Thyroid gland (tissue), 4 donors: ENCODE data around the gene NUBP2. TPM values are rescaled to one million over a fixed set of nuclear protein-coding genes. Genes with fewer than 3 reads are reported as not detected.

ENCODE experiments used
- DNase-seq, 2 donors: peaks; one replicate each; pipeline ENCODE4 v3.0.0-alpha.2; 2019
- H3K27ac ChIP-seq, 3 donors: fragments of 200-600 bp; sonication (generic); 1 replicate in 2 of 3; 2 replicates in 1 of 3; pipeline ENCODE4 v1.5.1; 2016 to 2019; ENCODE audit warnings: mild to moderate bottlenecking in 1 of 3, moderate library complexity in 1 of 3
- H3K27me3 ChIP-seq: fragments of 200-600 bp; sonication (generic); one replicate; pipeline ENCODE4 v1.5.1; 2019
- H3K36me3 ChIP-seq, 2 donors: fragments of 200-600 bp; sonication (generic); one replicate each; pipeline ENCODE4 v1.5.1; 2016 to 2019
- H3K4me1 ChIP-seq, 2 donors: fragments of 200-600 bp; sonication (generic); one replicate each; pipeline ENCODE4 v1.5.1; 2017 to 2019
- H3K4me3 ChIP-seq, 3 donors: fragments of 200-600 bp; sonication (generic); replicated peaks in 1 of 3; 1 replicate in 2 of 3; 2 replicates in 1 of 3; pipeline ENCODE4 v1.5.1; 2016; ENCODE audit warnings: mild to moderate bottlenecking in 1 of 3
- H3K9me3 ChIP-seq: fragments of 200-600 bp; sonication (generic); one replicate; pipeline ENCODE4 v1.5.1; 2017
- POLR2A ChIP-seq, 2 donors: fragments of 450-650 bp; IDR thresholded peaks; one replicate each; pipeline ENCODE4 v1.6.1; 2017; ENCODE audit warnings: antibody characterized with exemption in 2 of 2, mild to moderate bottlenecking in 2 of 2, moderate library complexity in 1 of 2
- WGBS, 2 donors: methylation state at CpG; one replicate each; pipeline ENCODE4 v1.1.5; 2017; 5-methylcytosine and 5-hydroxymethylcytosine counted together
- intact Hi-C: fragments of 100-400 bp; cut with DNase I; formaldehyde crosslinking; loops from one replicate; pipeline ENCODE4 v1.15.1; 2023
- total RNA-seq, 4 donors: library from RNA; depleted of rRNA; stranded (reverse); fragments of >200 nt; gene quantifications; one replicate each; pipeline ENCODE4 v1.2.3, GENCODE V29; 2016
- TF ChIP-seq, protein P1 (sequence below), 6 experiments: fragments of 200-600 bp in 3 of 6; fragments of 450-650 bp in 3 of 6; sonication (generic) in 3 of 6; IDR thresholded peaks; one replicate each; pipeline ENCODE4 v1.5.1; 2016 to 2019; ENCODE audit warnings: antibody characterized with exemption in 6 of 6, mild to moderate bottlenecking in 2 of 6, inconsistent platforms in 1 of 6, moderate library complexity in 1 of 6

NUBP2 gene
- total RNA-seq, 4 donors from 2014 or later, result 47.3 to 122 (median 106) TPM

DNA sequence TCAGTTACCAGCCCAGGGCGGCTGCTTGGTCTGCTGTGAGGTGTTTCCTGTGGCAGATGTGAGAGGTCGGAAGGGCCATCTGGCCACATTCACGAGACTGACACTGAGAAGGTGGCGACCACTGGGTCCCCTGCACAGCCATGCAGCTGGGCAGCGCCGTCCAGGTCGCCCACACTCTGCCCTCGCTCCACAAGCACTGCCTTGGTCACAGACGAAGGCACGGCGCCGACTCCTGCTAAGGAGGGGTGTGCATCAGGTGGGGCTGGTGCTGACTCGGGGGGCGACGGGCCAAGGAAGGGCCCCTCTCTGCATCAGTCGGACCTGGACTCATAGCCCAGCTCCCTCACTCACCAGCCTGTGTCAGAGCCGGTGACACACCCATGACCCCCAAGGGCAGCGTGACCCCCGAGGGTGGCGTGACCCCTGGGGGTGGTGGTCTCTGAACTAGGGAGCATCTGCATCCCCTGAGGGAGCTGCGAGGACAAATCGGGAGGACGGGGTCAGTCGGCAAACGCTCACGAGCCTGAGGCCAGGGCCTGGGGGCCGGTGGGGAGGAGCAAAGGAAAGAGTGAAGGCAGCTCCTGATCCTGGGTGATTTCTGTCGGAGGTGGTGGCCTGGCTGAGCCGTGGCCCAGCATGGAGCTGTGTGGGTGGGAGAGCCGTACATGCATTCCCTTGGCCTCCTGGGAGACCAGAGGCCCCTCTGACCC lies 41.8 kb upstream of the NUBP2 start:
- DNase-seq, result no peak
- H3K27ac ChIP-seq, result no peak overlapping the region
- intact Hi-C loops, result no loop called here
- H3K4me3 ChIP-seq, result no peak overlapping the region
- no peaks in the 10 kb centered on the region for H3K4me1 ChIP-seq
- H3K36me3 ChIP-seq, result peaks cover 13 to 22% of the 10 kb centered on the region in 2 donors
- no peaks in the 10 kb centered on the region for H3K27me3 ChIP-seq
- WGBS, 2 donors, result 94 to 98% methylated on average over 15 to 24 of the region's 30 CpGs
- TF ChIP-seq, protein P1, sequence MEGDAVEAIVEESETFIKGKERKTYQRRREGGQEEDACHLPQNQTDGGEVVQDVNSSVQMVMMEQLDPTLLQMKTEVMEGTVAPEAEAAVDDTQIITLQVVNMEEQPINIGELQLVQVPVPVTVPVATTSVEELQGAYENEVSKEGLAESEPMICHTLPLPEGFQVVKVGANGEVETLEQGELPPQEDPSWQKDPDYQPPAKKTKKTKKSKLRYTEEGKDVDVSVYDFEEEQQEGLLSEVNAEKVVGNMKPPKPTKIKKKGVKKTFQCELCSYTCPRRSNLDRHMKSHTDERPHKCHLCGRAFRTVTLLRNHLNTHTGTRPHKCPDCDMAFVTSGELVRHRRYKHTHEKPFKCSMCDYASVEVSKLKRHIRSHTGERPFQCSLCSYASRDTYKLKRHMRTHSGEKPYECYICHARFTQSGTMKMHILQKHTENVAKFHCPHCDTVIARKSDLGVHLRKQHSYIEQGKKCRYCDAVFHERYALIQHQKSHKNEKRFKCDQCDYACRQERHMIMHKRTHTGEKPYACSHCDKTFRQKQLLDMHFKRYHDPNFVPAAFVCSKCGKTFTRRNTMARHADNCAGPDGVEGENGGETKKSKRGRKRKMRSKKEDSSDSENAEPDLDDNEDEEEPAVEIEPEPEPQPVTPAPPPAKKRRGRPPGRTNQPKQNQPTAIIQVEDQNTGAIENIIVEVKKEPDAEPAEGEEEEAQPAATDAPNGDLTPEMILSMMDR (IDR thresholded peaks at IDR 0.05), result no peak
- H3K9me3 ChIP-seq, result no peaks in the 10 kb centered on the region

DNA sequence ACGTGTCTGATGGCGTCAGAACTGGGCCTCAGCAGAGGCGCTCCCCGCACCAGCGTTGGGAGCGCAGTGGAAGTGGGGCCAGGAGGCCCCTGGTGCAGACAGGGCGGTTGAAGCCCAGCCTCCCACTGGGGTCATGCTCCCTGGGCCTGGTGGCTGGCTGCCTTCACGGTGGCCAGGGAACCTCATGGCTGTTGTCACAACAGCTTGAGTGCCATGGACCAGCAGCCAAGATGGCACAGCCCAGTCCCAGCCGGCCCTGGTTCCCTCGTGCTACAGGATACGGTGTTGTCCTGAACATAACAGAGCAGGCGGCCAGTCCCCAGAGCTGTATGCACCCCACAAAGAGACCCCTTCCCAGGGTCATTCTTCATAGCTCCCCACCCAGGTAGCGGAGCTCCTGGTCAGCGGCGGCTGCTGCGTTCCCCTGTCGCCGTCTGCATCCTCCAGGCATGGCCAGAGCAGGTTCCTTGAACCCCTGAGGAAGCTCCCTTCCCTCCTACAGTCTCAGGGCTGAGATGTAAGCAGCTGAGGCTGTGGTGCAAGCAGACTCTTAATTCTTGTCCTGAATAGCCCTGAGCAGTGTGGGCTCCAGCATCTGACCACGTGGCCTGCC lies 41.1 kb upstream of the NUBP2 start:
- Histone ChIP-seq H3K4me1 (no peaks in the 10 kb centered on the region), H3K27ac (no peak overlapping the region), H3K27me3 (no peaks in the 10 kb centered on the region), H3K4me3 (no peak overlapping the region), H3K36me3 (peaks cover 13 to 22% of the 10 kb centered on the region in 2 donors), H3K9me3 (no peaks in the 10 kb centered on the region)
- no peak for DNase-seq
- 95 to 96% methylated on average over 10 to 11 of the region's 19 CpGs for WGBS, 2 donors
- TF ChIP-seq, protein P1 (IDR thresholded peaks at IDR 0.05), result no peak
- intact Hi-C loops, result no loop called here

DNA sequence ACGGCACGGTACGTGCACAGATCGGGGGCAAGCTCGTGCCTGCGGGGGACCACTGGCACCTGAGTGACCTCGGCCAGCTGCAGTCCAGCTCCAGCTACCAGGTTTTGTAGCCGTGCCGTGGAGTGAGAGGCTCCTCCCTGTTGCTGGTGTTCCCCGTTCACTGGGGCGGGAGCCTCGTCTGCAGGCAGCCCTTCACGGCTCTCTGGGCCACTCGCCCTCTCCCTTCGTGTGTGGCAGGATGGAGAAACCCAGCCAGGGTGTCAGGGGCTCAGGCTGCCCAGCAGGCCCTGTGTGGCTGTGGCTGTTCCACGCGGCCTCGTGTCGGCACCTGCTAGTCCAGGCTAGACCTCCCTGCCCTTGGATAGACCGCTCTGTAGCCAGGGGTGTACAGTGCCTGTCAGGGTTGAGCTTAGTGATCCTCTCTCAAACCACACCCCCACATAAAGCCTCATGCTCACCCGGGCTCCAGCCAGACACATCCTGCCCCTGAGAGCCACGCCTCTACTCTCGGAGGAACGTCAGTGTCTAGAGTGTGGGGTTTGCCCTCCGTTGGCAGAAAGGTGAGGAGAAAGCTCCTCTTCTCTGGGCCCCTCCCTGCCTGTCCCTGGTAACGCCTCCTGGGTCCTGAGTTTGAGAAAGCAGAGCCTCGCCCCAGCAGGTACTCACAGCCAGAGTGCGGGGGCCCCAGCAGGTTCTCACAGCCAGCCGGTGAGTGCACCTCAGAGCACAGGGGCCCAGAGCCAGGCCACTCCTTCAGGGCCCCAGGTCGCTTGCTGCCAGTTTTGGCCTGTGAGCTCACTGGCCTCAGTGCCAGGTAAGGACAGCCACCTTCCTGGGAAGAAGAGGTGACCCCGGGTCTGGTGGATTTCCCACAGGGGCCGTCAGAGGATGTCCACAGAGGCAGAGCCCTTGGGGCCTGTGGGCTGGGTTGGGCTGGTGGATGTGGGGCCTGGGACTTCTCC lies 39.1 kb upstream of the NUBP2 start:
- no peaks in the 10 kb centered on the region for H3K4me1 ChIP-seq
- no peaks in the 10 kb centered on the region for H3K9me3 ChIP-seq
- intact Hi-C loops, result no loop called here
- TF ChIP-seq, protein P1 (IDR thresholded peaks at IDR 0.05), result no peak
- no peak for TF ChIP-seq POLR2A (IDR thresholded peaks at IDR 0.05)
- DNase-seq, result no peak
- no peaks in the 10 kb centered on the region for H3K27me3 ChIP-seq
- peaks cover 28 to 40% of the 10 kb centered on the region in 2 donors for H3K36me3 ChIP-seq
- 91% methylated on average over 13 to 23 of the region's 32 CpGs for WGBS, 2 donors
- H3K27ac ChIP-seq, result no peak overlapping the region
- H3K4me3 ChIP-seq, result no peak overlapping the region

DNA sequence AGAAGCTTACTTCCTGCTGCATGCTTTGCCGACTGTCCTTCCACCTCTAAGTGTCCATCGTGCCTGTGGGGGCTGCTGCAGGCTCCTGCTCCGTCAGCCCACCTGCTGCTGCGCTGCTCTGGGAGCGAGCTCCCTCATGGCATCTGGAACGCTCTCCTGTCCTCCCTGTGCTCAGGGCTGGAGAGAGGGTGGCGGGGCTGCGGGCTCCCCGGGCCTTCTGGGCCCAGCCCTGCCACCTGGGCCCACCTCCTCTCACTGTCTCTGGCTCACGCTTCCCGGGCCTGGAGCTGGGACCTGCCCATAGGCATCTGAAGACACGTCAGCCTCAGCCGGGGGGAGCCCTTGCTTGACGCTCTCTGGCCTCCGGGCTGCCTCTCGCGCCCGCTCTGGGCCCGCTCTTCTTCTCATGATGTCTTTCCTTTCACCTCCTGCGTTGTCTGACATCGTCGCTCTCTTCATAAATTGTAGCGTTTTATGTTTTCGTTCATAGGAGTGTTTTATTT lies 38.4 kb upstream of the NUBP2 start:
- WGBS, 2 donors, result 92 to 93% methylated on average over 24 of the region's 24 CpGs
- intact Hi-C loops, result no loop called here

More for the DNA sequence above, 38.4 kb upstream of the NUBP2 start:
- H3K4me1 ChIP-seq, result no peaks in the 10 kb centered on the region
- DNase-seq, result no peak
- no peaks in the 10 kb centered on the region for H3K27me3 ChIP-seq
- peaks cover 35 to 48% of the 10 kb centered on the region in 2 donors for H3K36me3 ChIP-seq
- H3K27ac ChIP-seq, result no peak overlapping the region
- TF ChIP-seq, protein P1 (IDR thresholded peaks at IDR 0.05), result no peak
- no peaks in the 10 kb centered on the region for H3K9me3 ChIP-seq
- H3K4me3 ChIP-seq, result no peak overlapping the region
